Measurements from ENCODE around the gene CKB. TPM values are rescaled to one million over a fixed set of nuclear protein-coding genes. Genes with fewer than 3 reads are reported as not detected.

The CKB gene
- total and polyA plus RNA-seq, 4 donors, result 9.0 to 32.9 (median 20.4) TPM

- Histone ChIP-seq H3K9ac (ENCODE audit: low read depth in 1 of 2, low read length in 2 of 2) (no peak overlapping the region), H3K4me3 (ENCODE audit: low read depth in 1 of 3, low read length in 3 of 3) (peak overlapping the region in 1 of 3 donors; percentile 77), H3K27ac (ENCODE audit: low read depth in 1 of 2, low read length in 2 of 2) (no peak overlapping the region), H3K36me3 (ENCODE audit: control insufficient read depth in 4 of 4, insufficient read depth in 3 of 4, low read depth in 1 of 4, low read length in 3 of 4) (peaks cover 0 to 20% (median 3%) of the 10 kb centered on the region in 4 donors), H3K27me3 (ENCODE audit: control insufficient read depth in 4 of 4, insufficient read depth in 4 of 4, low read length in 3 of 4) (no peaks in the 10 kb centered on the region), H3K4me1 (ENCODE audit: control insufficient read depth in 4 of 4, insufficient read depth in 4 of 4, low read length in 3 of 4) (peaks cover 15 to 57% (median 36%) of the 10 kb centered on the region in 4 donors), H3K9me3 (ENCODE audit: control insufficient read depth in 4 of 4, low read length in 3 of 4) (no peaks in the 10 kb centered on the region)
- no peak for DNase-seq (ENCODE audit: low spot score)
- WGBS, result 79% methylated on average over 7 of the region's 7 CpGs
- TF ChIP-seq FOXA2 (IDR thresholded peaks at IDR 0.05) (no peak), RXRA (IDR thresholded peaks at IDR 0.05) (no peak), REST (IDR thresholded peaks at IDR 0.05) (peak; percentile 97)
Observed at GRCh38 chr14:103530390-103530789, 7.8 kb upstream of the CKB start.

GRCh38 chr14:103529383-103530365 lies 7.0 kb upstream of the CKB start:
- DNase-seq (ENCODE audit: low spot score), result no peak
- WGBS, result 52% methylated on average over 42 of the region's 42 CpGs

More at GRCh38 chr14:103529383-103530365, 7.0 kb upstream of the CKB start:
- H3K27ac ChIP-seq (ENCODE audit: low read depth in 1 of 2, low read length in 2 of 2), result peak overlapping the region in 1 of 2 donors; percentile 42
- H3K4me1 ChIP-seq (ENCODE audit: control insufficient read depth in 4 of 4, insufficient read depth in 4 of 4, low read length in 3 of 4), result peaks cover 15 to 63% (median 38%) of the 10 kb centered on the region in 4 donors
- H3K27me3 ChIP-seq (ENCODE audit: control insufficient read depth in 4 of 4, insufficient read depth in 4 of 4, low read length in 3 of 4), result no peaks in the 10 kb centered on the region
- H3K9me3 ChIP-seq (ENCODE audit: control insufficient read depth in 4 of 4, low read length in 3 of 4), result no peaks in the 10 kb centered on the region
- no peak for TF ChIP-seq SP1 (IDR thresholded peaks at IDR 0.05)
- TF ChIP-seq FOXA1 (IDR thresholded peaks at IDR 0.05), result no peak
- TF ChIP-seq TAF1 (conservative IDR thresholded peaks at IDR 0.05), result no peak
- TF ChIP-seq JUND (IDR thresholded peaks at IDR 0.05), result no peak
- TF ChIP-seq NR2F2 (IDR thresholded peaks at IDR 0.05), result no peak
- TF ChIP-seq HNF4A (conservative IDR thresholded peaks at IDR 0.05), result no peak
- TF ChIP-seq ATF3 (IDR thresholded peaks at IDR 0.05), result no peak
- TF ChIP-seq RAD21 (IDR thresholded peaks at IDR 0.05), result no peak
- TF ChIP-seq REST (IDR thresholded peaks at IDR 0.05), result no peak
- TF ChIP-seq MAX (IDR thresholded peaks at IDR 0.05), result no peak
- no peak for TF ChIP-seq ZBTB33 (IDR thresholded peaks at IDR 0.05)
- no peak for TF ChIP-seq YY1 (IDR thresholded peaks at IDR 0.05)
- TF ChIP-seq FOXA2 (IDR thresholded peaks at IDR 0.05), result no peak
- TF ChIP-seq GABPA (IDR thresholded peaks at IDR 0.05 in 1 of 2, conservative IDR thresholded peaks at IDR 0.05 in 1 of 2), result no peak
- TF ChIP-seq EGR1 (IDR thresholded peaks at IDR 0.05; ENCODE audit: low read depth in 2 of 2), result no peak
- H3K36me3 ChIP-seq (ENCODE audit: control insufficient read depth in 4 of 4, insufficient read depth in 3 of 4, low read depth in 1 of 4, low read length in 3 of 4), result peaks cover 0 to 14% (median 3%) of the 10 kb centered on the region in 4 donors
- H3K9ac ChIP-seq (ENCODE audit: low read depth in 1 of 2, low read length in 2 of 2), result peak overlapping the region; percentile 0 to 81
- peak overlapping the region; percentile 77 to 97 (median 89) for H3K4me3 ChIP-seq (ENCODE audit: low read depth in 1 of 3, low read length in 3 of 3)

Measured in liver (tissue), 9 donors.